HEK293 (cell line): Measurements from ENCODE around the gene FGFBP3.

Experiments used
- CTCF ChIA-PET: fragments of 350-600 bp; formaldehyde crosslinking; extraction: SDS; loops from one replicate; lab custom pipeline; 2021; ENCODE audit warnings: antibody characterized with exemption; lab: Yijun Ruan, JAX
- POLR2A ChIA-PET: fragments of 300-600 bp; formaldehyde crosslinking; extraction: SDS; loops from one replicate; lab custom pipeline; 2020; ENCODE audit warnings: antibody characterized with exemption, inconsistent platforms; lab: Yijun Ruan, JAX
- H3K27ac ChIP-seq: fragments of 200-500 bp; sonication (Bioruptor generic); 2 replicates; pipeline ENCODE4 v1.5.1; 2014; ENCODE audit warnings: low read depth, low read length, control low read depth, inconsistent platforms; ENCODE audit errors: extremely low read depth
- H3K36me3 ChIP-seq, 2 experiments: fragments of 200-500 bp in 1 of 2; sonication (Bioruptor generic) in 1 of 2; 1 replicate in 1 of 2; 2 replicates in 1 of 2; pipeline ENCODE4 v1.5.1; 2014 to 2017; ENCODE audit warnings: inconsistent platforms in 2 of 2, low read length in 2 of 2; ENCODE audit not compliant: control insufficient read depth in 2 of 2, insufficient read depth in 1 of 2
- H3K4me1 ChIP-seq: fragments of 200-500 bp; sonication (Bioruptor generic); 2 replicates; pipeline ENCODE4 v1.5.1; 2014; ENCODE audit warnings: mild to moderate bottlenecking, low read length, inconsistent platforms; ENCODE audit not compliant: control insufficient read depth, insufficient read depth
- H3K4me3 ChIP-seq: 2 replicates; pipeline ENCODE4 v1.5.1; 2011; ENCODE audit warnings: low read depth, mild to moderate bottlenecking, control low read depth, low read length, moderate library complexity
- H3K9me3 ChIP-seq: fragments of 200-500 bp; sonication (Bioruptor generic); 2 replicates; pipeline ENCODE4 v1.5.1; 2014; ENCODE audit warnings: low read depth, low read length, inconsistent platforms; ENCODE audit not compliant: control insufficient read depth, insufficient read depth
- HOXA7 ChIP-seq: sonication (generic); formaldehyde crosslinking; IDR thresholded peaks from 2 replicates; pipeline ENCODE4 v1.8.1; 2022; ENCODE audit warnings: missing genetic modification reagents, borderline replicate concordance
- IKZF3 ChIP-seq: fragments of 450-650 bp; IDR thresholded peaks from 2 replicates; pipeline ENCODE4 v1.5.0; 2018; ENCODE audit warnings: missing biosample characterization, mild to moderate bottlenecking, missing genetic modification characterization, moderate library complexity
- PRDM1 ChIP-seq: fragments of 450-650 bp; formaldehyde crosslinking; IDR thresholded peaks from 2 replicates; pipeline ENCODE4; 2016; ENCODE audit warnings: missing biosample characterization, missing genetic modification characterization
- SP7 ChIP-seq: fragments of 450-650 bp; formaldehyde crosslinking; IDR thresholded peaks from 2 replicates; pipeline ENCODE4 v1.5.1; 2016; ENCODE audit warnings: missing biosample characterization, missing genetic modification characterization
- ZBTB8A ChIP-seq: fragments of 450-650 bp; formaldehyde crosslinking; IDR thresholded peaks from 2 replicates; pipeline ENCODE4 v1.5.1; 2016; ENCODE audit warnings: missing biosample characterization, missing genetic modification characterization
- ZNF169 ChIP-seq: fragments of 450-650 bp; formaldehyde crosslinking; IDR thresholded peaks from 2 replicates; pipeline ENCODE4 v1.5.1; 2016; ENCODE audit warnings: missing biosample characterization, missing genetic modification characterization
- ZNF174 ChIP-seq: fragments of 450-650 bp; formaldehyde crosslinking; IDR thresholded peaks from 2 replicates; pipeline ENCODE4 v1.5.0; 2017; ENCODE audit warnings: missing biosample characterization, mild to moderate bottlenecking, missing genetic modification characterization
- ZNF202 ChIP-seq: fragments of 450-650 bp; formaldehyde crosslinking; IDR thresholded peaks from 2 replicates; pipeline ENCODE4 v1.5.1; 2016; ENCODE audit warnings: missing biosample characterization, missing genetic modification characterization, borderline replicate concordance
- ZNF239 ChIP-seq: fragments of 450-650 bp; formaldehyde crosslinking; IDR thresholded peaks from 2 replicates; pipeline ENCODE4 v1.5.1; 2016; ENCODE audit warnings: missing biosample characterization, missing genetic modification characterization
- ZNF248 ChIP-seq: fragments of 450-650 bp; formaldehyde crosslinking; IDR thresholded peaks from 2 replicates; pipeline ENCODE4 v1.5.1; 2017; ENCODE audit warnings: missing biosample characterization, missing genetic modification characterization
- ZNF423 ChIP-seq: fragments of 450-650 bp; formaldehyde crosslinking; IDR thresholded peaks from 2 replicates; pipeline ENCODE4 v1.5.1; 2016; ENCODE audit warnings: missing biosample characterization, missing genetic modification characterization
- ZNF433 ChIP-seq: fragments of 450-650 bp; formaldehyde crosslinking; IDR thresholded peaks from 2 replicates; pipeline ENCODE4 v1.5.1; 2016; ENCODE audit warnings: missing biosample characterization, missing genetic modification characterization, low read depth
- ZNF623 ChIP-seq: fragments of 450-650 bp; formaldehyde crosslinking; IDR thresholded peaks from 2 replicates; pipeline ENCODE4 v1.5.1; 2016; ENCODE audit warnings: missing biosample characterization, missing genetic modification characterization
- ZNF76 ChIP-seq: fragments of 450-650 bp; formaldehyde crosslinking; IDR thresholded peaks from 2 replicates; pipeline ENCODE4; 2016; ENCODE audit warnings: low read depth, missing biosample characterization, missing genetic modification characterization, borderline replicate concordance
- TF ChIP-seq, protein P1 (sequence below): fragments of 450-650 bp; formaldehyde crosslinking; IDR thresholded peaks from 2 replicates; pipeline ENCODE4 v1.5.1; 2016; ENCODE audit warnings: missing biosample characterization, missing genetic modification characterization
- TF ChIP-seq, protein P2 (sequence below): fragments of 450-650 bp; formaldehyde crosslinking; IDR thresholded peaks from 2 replicates; pipeline ENCODE4 v1.5.1; 2017; ENCODE audit warnings: missing biosample characterization, missing genetic modification characterization
- TF ChIP-seq, protein P3 (sequence below): fragments of 450-650 bp; formaldehyde crosslinking; IDR thresholded peaks from 2 replicates; pipeline ENCODE4 v1.5.0; 2017; ENCODE audit warnings: missing biosample characterization, missing genetic modification characterization, borderline replicate concordance
- TF ChIP-seq, protein P4 (sequence below): fragments of 450-650 bp; formaldehyde crosslinking; IDR thresholded peaks from 2 replicates; pipeline ENCODE4 v1.5.1; 2016; ENCODE audit warnings: missing biosample characterization, missing genetic modification characterization
- TF ChIP-seq, protein P5 (sequence below): fragments of 450-650 bp; formaldehyde crosslinking; IDR thresholded peaks from 2 replicates; pipeline ENCODE4 v1.5.1; 2016; ENCODE audit warnings: missing biosample characterization, missing genetic modification characterization, borderline replicate concordance

The FGFBP3 gene

DNA sequence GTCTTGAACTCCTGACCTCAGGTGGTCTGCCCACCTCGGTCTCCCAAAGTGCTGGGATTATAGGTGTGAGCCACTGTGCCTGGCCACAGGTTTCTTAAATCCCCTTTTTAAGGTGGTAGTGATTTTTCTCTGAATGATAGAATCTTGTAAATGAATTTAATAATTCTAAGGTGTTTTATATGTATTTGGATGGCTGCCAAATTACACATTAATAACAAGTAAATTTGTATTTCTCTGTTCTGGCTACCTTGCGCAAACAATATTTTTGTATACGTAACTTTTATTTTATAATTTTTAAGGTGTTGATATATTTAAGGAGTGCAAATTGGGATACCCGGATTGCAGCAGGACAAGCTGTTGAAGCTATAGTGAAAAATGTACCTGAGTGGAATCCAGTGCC is 30.4 kb upstream of the FGFBP3 start:
- CTCF ChIA-PET, result no interaction called here

DNA sequence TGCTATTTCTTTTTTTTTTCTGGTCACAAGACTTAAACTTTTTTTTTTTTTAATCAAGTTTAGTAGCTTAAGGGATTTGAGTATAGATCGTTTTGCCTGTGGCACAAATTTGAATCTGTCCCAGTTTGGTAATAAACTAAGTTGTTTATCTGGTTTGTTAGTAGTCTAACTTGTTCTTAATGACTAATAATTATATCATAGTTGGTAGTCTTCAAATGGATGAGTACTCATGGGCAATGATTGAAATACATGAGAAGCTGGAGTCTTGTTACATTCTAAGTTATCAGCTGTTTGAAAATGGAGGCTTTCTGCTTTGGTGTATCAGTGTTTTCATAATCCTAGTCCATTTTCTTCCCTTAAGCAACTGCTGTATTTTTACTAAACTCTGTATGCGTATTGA is 26.6 kb upstream of the FGFBP3 start:
- peaks cover 2% of the 10 kb centered on the region; the same call in 1 of the 2 replicates for H3K4me1 ChIP-seq
- CTCF ChIA-PET, result interaction anchor here (0.6 kb wide), 1 partner anchor 985 kb away, joined by 3 read pairs; no protein-coding TSS in a partner anchor
- H3K4me3 ChIP-seq, result no peak overlapping the region
- POLR2A ChIA-PET, result interaction anchor here (1.2 kb wide), 1 partner anchor 12 kb away, joined by 6 read pairs; the partner anchor contains the start of gene BTAF1
- no peak overlapping the region for H3K27ac ChIP-seq
- no peak for TF ChIP-seq ZNF248 (tag by site-specific recombination)
- no peak for TF ChIP-seq ZNF433 (tag by site-specific recombination)
- TF ChIP-seq PRDM1, result no peak
- TF ChIP-seq ZNF76, result no peak
- TF ChIP-seq ZNF169 (tag by site-specific recombination), result no peak
- TF ChIP-seq, protein P1, sequence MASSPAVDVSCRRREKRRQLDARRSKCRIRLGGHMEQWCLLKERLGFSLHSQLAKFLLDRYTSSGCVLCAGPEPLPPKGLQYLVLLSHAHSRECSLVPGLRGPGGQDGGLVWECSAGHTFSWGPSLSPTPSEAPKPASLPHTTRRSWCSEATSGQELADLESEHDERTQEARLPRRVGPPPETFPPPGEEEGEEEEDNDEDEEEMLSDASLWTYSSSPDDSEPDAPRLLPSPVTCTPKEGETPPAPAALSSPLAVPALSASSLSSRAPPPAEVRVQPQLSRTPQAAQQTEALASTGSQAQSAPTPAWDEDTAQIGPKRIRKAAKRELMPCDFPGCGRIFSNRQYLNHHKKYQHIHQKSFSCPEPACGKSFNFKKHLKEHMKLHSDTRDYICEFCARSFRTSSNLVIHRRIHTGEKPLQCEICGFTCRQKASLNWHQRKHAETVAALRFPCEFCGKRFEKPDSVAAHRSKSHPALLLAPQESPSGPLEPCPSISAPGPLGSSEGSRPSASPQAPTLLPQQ (tag by site-specific recombination), result no peak
- no peak for TF ChIP-seq ZNF423 (tag by site-specific recombination)
- TF ChIP-seq, protein P2, sequence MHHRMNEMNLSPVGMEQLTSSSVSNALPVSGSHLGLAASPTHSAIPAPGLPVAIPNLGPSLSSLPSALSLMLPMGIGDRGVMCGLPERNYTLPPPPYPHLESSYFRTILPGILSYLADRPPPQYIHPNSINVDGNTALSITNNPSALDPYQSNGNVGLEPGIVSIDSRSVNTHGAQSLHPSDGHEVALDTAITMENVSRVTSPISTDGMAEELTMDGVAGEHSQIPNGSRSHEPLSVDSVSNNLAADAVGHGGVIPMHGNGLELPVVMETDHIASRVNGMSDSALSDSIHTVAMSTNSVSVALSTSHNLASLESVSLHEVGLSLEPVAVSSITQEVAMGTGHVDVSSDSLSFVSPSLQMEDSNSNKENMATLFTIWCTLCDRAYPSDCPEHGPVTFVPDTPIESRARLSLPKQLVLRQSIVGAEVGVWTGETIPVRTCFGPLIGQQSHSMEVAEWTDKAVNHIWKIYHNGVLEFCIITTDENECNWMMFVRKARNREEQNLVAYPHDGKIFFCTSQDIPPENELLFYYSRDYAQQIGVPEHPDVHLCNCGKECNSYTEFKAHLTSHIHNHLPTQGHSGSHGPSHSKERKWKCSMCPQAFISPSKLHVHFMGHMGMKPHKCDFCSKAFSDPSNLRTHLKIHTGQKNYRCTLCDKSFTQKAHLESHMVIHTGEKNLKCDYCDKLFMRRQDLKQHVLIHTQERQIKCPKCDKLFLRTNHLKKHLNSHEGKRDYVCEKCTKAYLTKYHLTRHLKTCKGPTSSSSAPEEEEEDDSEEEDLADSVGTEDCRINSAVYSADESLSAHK (tag by site-specific recombination), result no peak
- peaks cover 36 to 59% of the 10 kb centered on the region in 2 experiments for H3K36me3 ChIP-seq
- no peaks in the 10 kb centered on the region for H3K9me3 ChIP-seq

More for the DNA sequence above, 30.4 kb upstream of the FGFBP3 start:
- Histone ChIP-seq H3K36me3 (peaks cover 49 to 58% of the 10 kb centered on the region in 2 experiments), H3K27ac (no peak overlapping the region), H3K4me3 (no peak overlapping the region), H3K4me1 (no peaks in the 10 kb centered on the region), H3K9me3 (no peaks in the 10 kb centered on the region)
- TF ChIP-seq ZNF239 (tag by site-specific recombination) (no peak), HOXA7 (no peak), ZNF623 (tag by site-specific recombination) (no peak)
- POLR2A ChIA-PET, result no interaction called here

DNA sequence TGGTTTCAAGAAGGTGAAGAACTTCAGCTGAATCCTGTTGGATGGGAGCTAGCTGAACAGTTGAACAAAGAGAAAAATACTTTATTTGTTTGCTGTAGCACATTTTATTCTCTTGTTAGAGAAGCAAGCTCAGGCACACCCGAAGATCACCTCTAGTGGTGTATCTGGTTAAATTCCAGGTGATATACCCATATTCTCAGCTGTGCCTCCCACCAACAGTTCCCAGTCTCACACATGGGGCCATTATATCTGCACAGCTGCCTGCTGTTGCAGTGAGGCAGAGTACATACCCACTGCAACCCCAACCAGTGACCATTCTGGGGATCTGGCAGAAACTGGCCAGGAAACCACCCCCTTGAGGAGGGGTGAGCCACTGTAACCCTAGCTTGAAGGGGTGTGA is 23.5 kb upstream of the FGFBP3 start:
- Histone ChIP-seq H3K9me3 (no peaks in the 10 kb centered on the region), H3K4me3 (no peak overlapping the region), H3K27ac (no peak overlapping the region), H3K4me1 (peaks cover 11% of the 10 kb centered on the region), H3K36me3 (peaks cover 27 to 54% of the 10 kb centered on the region in 2 experiments)
- CTCF ChIA-PET, result interaction anchor here (0.7 kb wide), 1 partner anchor 134 kb away, joined by 6 read pairs; the partner anchor contains the start of gene TNKS2
- POLR2A ChIA-PET, result interaction anchor here (1.8 kb wide), 1 partner anchor 9 kb away, joined by 10 read pairs; the partner anchor contains the start of gene BTAF1
- TF ChIP-seq, protein P3, sequence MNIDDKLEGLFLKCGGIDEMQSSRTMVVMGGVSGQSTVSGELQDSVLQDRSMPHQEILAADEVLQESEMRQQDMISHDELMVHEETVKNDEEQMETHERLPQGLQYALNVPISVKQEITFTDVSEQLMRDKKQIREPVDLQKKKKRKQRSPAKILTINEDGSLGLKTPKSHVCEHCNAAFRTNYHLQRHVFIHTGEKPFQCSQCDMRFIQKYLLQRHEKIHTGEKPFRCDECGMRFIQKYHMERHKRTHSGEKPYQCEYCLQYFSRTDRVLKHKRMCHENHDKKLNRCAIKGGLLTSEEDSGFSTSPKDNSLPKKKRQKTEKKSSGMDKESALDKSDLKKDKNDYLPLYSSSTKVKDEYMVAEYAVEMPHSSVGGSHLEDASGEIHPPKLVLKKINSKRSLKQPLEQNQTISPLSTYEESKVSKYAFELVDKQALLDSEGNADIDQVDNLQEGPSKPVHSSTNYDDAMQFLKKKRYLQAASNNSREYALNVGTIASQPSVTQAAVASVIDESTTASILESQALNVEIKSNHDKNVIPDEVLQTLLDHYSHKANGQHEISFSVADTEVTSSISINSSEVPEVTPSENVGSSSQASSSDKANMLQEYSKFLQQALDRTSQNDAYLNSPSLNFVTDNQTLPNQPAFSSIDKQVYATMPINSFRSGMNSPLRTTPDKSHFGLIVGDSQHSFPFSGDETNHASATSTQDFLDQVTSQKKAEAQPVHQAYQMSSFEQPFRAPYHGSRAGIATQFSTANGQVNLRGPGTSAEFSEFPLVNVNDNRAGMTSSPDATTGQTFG (tag by site-specific recombination), result no peak
- TF ChIP-seq SP7 (no peak), ZNF174 (tag by site-specific recombination) (no peak), ZNF202 (no peak), IKZF3 (no peak), ZBTB8A (no peak)
- TF ChIP-seq, protein P4, sequence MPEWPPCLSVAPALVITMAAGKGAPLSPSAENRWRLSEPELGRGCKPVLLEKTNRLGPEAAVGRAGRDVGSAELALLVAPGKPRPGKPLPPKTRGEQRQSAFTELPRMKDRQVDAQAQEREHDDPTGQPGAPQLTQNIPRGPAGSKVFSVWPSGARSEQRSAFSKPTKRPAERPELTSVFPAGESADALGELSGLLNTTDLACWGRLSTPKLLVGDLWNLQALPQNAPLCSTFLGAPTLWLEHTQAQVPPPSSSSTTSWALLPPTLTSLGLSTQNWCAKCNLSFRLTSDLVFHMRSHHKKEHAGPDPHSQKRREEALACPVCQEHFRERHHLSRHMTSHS (tag by site-specific recombination), result no peak
- TF ChIP-seq, protein P5, sequence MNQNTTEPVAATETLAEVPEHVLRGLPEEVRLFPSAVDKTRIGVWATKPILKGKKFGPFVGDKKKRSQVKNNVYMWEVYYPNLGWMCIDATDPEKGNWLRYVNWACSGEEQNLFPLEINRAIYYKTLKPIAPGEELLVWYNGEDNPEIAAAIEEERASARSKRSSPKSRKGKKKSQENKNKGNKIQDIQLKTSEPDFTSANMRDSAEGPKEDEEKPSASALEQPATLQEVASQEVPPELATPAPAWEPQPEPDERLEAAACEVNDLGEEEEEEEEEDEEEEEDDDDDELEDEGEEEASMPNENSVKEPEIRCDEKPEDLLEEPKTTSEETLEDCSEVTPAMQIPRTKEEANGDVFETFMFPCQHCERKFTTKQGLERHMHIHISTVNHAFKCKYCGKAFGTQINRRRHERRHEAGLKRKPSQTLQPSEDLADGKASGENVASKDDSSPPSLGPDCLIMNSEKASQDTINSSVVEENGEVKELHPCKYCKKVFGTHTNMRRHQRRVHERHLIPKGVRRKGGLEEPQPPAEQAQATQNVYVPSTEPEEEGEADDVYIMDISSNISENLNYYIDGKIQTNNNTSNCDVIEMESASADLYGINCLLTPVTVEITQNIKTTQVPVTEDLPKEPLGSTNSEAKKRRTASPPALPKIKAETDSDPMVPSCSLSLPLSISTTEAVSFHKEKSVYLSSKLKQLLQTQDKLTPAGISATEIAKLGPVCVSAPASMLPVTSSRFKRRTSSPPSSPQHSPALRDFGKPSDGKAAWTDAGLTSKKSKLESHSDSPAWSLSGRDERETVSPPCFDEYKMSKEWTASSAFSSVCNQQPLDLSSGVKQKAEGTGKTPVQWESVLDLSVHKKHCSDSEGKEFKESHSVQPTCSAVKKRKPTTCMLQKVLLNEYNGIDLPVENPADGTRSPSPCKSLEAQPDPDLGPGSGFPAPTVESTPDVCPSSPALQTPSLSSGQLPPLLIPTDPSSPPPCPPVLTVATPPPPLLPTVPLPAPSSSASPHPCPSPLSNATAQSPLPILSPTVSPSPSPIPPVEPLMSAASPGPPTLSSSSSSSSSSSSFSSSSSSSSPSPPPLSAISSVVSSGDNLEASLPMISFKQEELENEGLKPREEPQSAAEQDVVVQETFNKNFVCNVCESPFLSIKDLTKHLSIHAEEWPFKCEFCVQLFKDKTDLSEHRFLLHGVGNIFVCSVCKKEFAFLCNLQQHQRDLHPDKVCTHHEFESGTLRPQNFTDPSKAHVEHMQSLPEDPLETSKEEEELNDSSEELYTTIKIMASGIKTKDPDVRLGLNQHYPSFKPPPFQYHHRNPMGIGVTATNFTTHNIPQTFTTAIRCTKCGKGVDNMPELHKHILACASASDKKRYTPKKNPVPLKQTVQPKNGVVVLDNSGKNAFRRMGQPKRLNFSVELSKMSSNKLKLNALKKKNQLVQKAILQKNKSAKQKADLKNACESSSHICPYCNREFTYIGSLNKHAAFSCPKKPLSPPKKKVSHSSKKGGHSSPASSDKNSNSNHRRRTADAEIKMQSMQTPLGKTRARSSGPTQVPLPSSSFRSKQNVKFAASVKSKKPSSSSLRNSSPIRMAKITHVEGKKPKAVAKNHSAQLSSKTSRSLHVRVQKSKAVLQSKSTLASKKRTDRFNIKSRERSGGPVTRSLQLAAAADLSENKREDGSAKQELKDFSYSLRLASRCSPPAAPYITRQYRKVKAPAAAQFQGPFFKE (tag by site-specific recombination), result no peak
